ENCODE data around the gene CIBAR2.

DNA sequence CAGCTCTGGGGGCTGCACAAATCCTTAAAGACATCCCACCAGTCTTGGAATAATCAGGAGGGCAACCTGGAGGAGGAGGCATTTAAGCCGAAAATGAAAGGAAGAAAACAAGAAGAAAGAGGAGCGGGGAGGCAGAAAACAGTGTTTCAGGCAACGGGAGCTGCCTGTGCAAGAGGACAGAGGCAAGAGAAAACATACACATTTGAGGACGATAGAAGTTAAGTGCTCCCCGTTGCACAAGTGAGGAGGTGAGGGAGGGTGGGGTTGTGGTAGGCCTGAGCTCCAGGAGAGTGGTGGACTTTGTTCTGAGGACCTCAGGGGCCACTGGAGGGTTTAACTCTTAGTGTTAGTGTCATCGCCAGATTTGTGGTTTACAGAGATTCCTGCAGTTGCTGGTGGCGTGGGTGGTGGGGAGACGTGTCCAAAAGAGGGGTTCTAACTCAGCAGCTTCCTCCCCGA, 27.6 kb upstream of the CIBAR2 start:
- TF ChIP-seq, protein P1, sequence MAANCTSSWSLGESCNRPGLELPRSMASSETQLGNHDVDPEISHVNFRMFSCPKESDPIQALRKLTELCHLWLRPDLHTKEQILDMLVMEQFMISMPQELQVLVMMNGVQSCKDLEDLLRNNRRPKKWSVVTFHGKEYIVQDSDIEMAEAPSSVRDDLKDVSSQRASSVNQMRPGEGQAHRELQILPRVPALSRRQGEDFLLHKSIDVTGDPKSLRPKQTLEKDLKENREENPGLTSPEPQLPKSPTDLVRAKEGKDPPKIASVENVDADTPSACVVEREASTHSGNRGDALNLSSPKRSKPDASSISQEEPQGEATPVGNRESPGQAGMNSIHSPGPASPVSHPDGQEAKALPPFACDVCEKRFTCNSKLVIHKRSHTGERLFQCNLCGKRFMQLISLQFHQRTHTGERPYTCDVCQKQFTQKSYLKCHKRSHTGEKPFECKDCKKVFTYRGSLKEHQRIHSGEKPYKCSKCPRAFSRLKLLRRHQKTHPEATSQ (tag by site-specific recombination; IDR thresholded peaks at IDR 0.05), result no peak
- no peak for TF ChIP-seq ZNF529 (tag by site-specific recombination; IDR thresholded peaks at IDR 0.05; ENCODE audit: insufficient replicate concordance)
- TF ChIP-seq, protein P2, sequence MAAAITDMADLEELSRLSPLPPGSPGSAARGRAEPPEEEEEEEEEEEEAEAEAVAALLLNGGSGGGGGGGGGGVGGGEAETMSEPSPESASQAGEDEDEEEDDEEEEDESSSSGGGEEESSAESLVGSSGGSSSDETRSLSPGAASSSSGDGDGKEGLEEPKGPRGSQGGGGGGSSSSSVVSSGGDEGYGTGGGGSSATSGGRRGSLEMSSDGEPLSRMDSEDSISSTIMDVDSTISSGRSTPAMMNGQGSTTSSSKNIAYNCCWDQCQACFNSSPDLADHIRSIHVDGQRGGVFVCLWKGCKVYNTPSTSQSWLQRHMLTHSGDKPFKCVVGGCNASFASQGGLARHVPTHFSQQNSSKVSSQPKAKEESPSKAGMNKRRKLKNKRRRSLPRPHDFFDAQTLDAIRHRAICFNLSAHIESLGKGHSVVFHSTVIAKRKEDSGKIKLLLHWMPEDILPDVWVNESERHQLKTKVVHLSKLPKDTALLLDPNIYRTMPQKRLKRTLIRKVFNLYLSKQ (tag by site-specific recombination; IDR thresholded peaks at IDR 0.05; ENCODE audit: borderline replicate concordance), result no peak
- TF ChIP-seq GLI2 (tag by site-specific recombination; IDR thresholded peaks at IDR 0.05; ENCODE audit: borderline replicate concordance, low read depth), result no peak
- TF ChIP-seq, protein P3, sequence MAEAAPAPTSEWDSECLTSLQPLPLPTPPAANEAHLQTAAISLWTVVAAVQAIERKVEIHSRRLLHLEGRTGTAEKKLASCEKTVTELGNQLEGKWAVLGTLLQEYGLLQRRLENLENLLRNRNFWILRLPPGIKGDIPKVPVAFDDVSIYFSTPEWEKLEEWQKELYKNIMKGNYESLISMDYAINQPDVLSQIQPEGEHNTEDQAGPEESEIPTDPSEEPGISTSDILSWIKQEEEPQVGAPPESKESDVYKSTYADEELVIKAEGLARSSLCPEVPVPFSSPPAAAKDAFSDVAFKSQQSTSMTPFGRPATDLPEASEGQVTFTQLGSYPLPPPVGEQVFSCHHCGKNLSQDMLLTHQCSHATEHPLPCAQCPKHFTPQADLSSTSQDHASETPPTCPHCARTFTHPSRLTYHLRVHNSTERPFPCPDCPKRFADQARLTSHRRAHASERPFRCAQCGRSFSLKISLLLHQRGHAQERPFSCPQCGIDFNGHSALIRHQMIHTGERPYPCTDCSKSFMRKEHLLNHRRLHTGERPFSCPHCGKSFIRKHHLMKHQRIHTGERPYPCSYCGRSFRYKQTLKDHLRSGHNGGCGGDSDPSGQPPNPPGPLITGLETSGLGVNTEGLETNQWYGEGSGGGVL (tag by site-specific recombination; IDR thresholded peaks at IDR 0.05), result no peak
- TF ChIP-seq, protein P4, sequence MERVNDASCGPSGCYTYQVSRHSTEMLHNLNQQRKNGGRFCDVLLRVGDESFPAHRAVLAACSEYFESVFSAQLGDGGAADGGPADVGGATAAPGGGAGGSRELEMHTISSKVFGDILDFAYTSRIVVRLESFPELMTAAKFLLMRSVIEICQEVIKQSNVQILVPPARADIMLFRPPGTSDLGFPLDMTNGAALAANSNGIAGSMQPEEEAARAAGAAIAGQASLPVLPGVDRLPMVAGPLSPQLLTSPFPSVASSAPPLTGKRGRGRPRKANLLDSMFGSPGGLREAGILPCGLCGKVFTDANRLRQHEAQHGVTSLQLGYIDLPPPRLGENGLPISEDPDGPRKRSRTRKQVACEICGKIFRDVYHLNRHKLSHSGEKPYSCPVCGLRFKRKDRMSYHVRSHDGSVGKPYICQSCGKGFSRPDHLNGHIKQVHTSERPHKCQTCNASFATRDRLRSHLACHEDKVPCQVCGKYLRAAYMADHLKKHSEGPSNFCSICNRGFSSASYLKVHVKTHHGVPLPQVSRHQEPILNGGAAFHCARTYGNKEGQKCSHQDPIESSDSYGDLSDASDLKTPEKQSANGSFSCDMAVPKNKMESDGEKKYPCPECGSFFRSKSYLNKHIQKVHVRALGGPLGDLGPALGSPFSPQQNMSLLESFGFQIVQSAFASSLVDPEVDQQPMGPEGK (tag by site-specific recombination; IDR thresholded peaks at IDR 0.05), result no peak
